ENCODE results near the gene THAP8. TPM values are rescaled to one million over a fixed set of nuclear protein-coding genes. Genes with fewer than 3 reads are reported as not detected.

Gene THAP8
- total RNA-seq (2022; extraction: Qiagen RNA extraction; ENCODE audit: low read depth): 4.1 to 7.8 TPM (median 6.5 TPM) in 5 replicates

GRCh38 chr19:36054119-36054732, at the start of gene THAP8:
TSS of gene THAP8 (minus strand) at chr19:36054285. CDS start at chr19:36054217, 68 bp downstream.

GRCh38 chr19:36054733-36055686, 925 bp upstream of the THAP8 start, which contains the start of gene WDR62:
TSS of gene WDR62 (plus strand) at chr19:36054897. CDS start at chr19:36054972, 75 bp downstream.

GRCh38 chr19:36032251-36033104, 21.6 kb downstream of the THAP8 start, which contains the start of gene CLIP3:
TSS of gene CLIP3 (minus strand) at chr19:36032873. CDS start at chr19:36032357, 516 bp downstream.

GRCh38 chr19:36014012-36014924, 39.8 kb downstream of the THAP8 start, which contains the start of gene ALKBH6:
TSS of gene ALKBH6 (minus strand) at chr19:36014213. CDS start at chr19:36013397, 816 bp downstream.

GRCh38 chr19:36008336-36008978, 45.6 kb downstream of the THAP8 start, which contains the start of gene SYNE4:
TSS of gene SYNE4 (minus strand) at chr19:36008813. CDS start at chr19:36008681, 132 bp downstream.

GRCh38 chr19:35995048-35995993, 58.8 kb downstream of the THAP8 start, which contains the start of gene SDHAF1:
TSS of gene SDHAF1 (plus strand) at chr19:35995188. CDS start at chr19:35995275, 87 bp downstream.

Other genes with a start within 250 kb of the THAP8 start
- gene PRODH2, start 241.4 kb downstream of the THAP8 start, total RNA-seq (2022; extraction: Qiagen RNA extraction; ENCODE audit: low read depth): 0.17 to 0.50 TPM (median 0.25 TPM) in 5 replicates
- gene NPHS1, start 201.8 kb downstream of the THAP8 start, total RNA-seq (2022; extraction: Qiagen RNA extraction; ENCODE audit: low read depth): 0.41 to 0.83 TPM (median 0.49 TPM) in 5 replicates
- gene KIRREL2, start 197.4 kb downstream of the THAP8 start, total RNA-seq (2022; extraction: Qiagen RNA extraction; ENCODE audit: low read depth): 0.47 to 0.65 TPM (median 0.51 TPM) in 5 replicates
- gene APLP1, start 185.7 kb downstream of the THAP8 start, total RNA-seq (2022; extraction: Qiagen RNA extraction; ENCODE audit: low read depth): 66.5 to 99.5 TPM (median 89.7 TPM) in 5 replicates
- 6.9 to 9.4 TPM (median 8.2 TPM) in 5 replicates for gene NFKBID, start 153.7 kb downstream of the THAP8 start, total RNA-seq (2022; extraction: Qiagen RNA extraction; ENCODE audit: low read depth)
- gene HCST, start 151.8 kb downstream of the THAP8 start, total RNA-seq (2022; extraction: Qiagen RNA extraction; ENCODE audit: low read depth): 0.40 to 0.81 TPM (median 0.57 TPM) in 4 of 5 replicates, not detected in the other
- gene TYROBP, start 146.0 kb downstream of the THAP8 start, total RNA-seq (2022; extraction: Qiagen RNA extraction; ENCODE audit: low read depth): not detected in 5 replicates
- 16.7 to 26.3 TPM (median 20.5 TPM) in 5 replicates for gene LRFN3, start 117.9 kb downstream of the THAP8 start, total RNA-seq (2022; extraction: Qiagen RNA extraction; ENCODE audit: low read depth)
- 30.3 to 52.4 TPM (median 46.9 TPM) in 5 replicates for gene SDHAF1, start 59.1 kb downstream of the THAP8 start, total RNA-seq (2022; extraction: Qiagen RNA extraction; ENCODE audit: low read depth)
- gene SYNE4, start 45.5 kb downstream of the THAP8 start, total RNA-seq (2022; extraction: Qiagen RNA extraction; ENCODE audit: low read depth): 0.23 to 0.50 TPM (median 0.36 TPM) in 4 of 5 replicates, not detected in the other
- gene ALKBH6, start 40.1 kb downstream of the THAP8 start, total RNA-seq (2022; extraction: Qiagen RNA extraction; ENCODE audit: low read depth): 23.1 to 33.9 TPM (median 26.5 TPM) in 5 replicates
- gene CLIP3, start 21.4 kb downstream of the THAP8 start, total RNA-seq (2022; extraction: Qiagen RNA extraction; ENCODE audit: low read depth): 0.83 to 1.4 TPM (median 1.0 TPM) in 5 replicates
- gene WDR62, start 612 bp upstream of the THAP8 start, total RNA-seq (2022; extraction: Qiagen RNA extraction; ENCODE audit: low read depth): 21.2 to 28.4 TPM (median 26.8 TPM) in 5 replicates
- gene OVOL3, start 56.9 kb upstream of the THAP8 start, total RNA-seq (2022; extraction: Qiagen RNA extraction; ENCODE audit: low read depth): 0.17 to 0.43 TPM (median 0.23 TPM) in 3 of 5 replicates, not detected in the others
- 229 to 258 TPM (median 242 TPM) in 5 replicates for gene POLR2I, start 60.6 kb upstream of the THAP8 start, total RNA-seq (2022; extraction: Qiagen RNA extraction; ENCODE audit: low read depth)
- 395 to 543 TPM (median 523 TPM) in 5 replicates for gene TBCB, start 61.2 kb upstream of the THAP8 start, total RNA-seq (2022; extraction: Qiagen RNA extraction; ENCODE audit: low read depth)
- gene CAPNS1, start 85.8 kb upstream of the THAP8 start, total RNA-seq (2022; extraction: Qiagen RNA extraction; ENCODE audit: low read depth): 1,446 to 2,206 TPM (median 2,101 TPM) in 5 replicates
- not detected in 5 replicates for gene COX7A1, start 98.2 kb upstream of the THAP8 start, total RNA-seq (2022; extraction: Qiagen RNA extraction; ENCODE audit: low read depth)
- gene ZNF565, start 160.4 kb upstream of the THAP8 start, total RNA-seq (2022; extraction: Qiagen RNA extraction; ENCODE audit: low read depth): 3.9 to 4.8 TPM (median 4.0 TPM) in 5 replicates
- gene ZNF146, start 160.8 kb upstream of the THAP8 start, total RNA-seq (2022; extraction: Qiagen RNA extraction; ENCODE audit: low read depth): 118 to 190 TPM (median 125 TPM) in 5 replicates

Data from A549 treated with CpdA at 1 μM for 4 hours (cell line).